Ovary (tissue), 3 donors: ENCODE data around the gene STK39.

Source experiments
- EP300 ChIP-seq: sonication (generic); formaldehyde crosslinking; IDR thresholded peaks from one replicate; pipeline ENCODE4 v1.6.1; 2017; ENCODE audit warnings: antibody characterized with exemption
- POLR2A ChIP-seq: fragments of 450-650 bp; IDR thresholded peaks from one replicate; pipeline ENCODE4 v1.6.1; 2017; ENCODE audit warnings: antibody characterized with exemption, mild to moderate bottlenecking, moderate library complexity
- TF ChIP-seq, protein P1 (sequence below), 3 donors: fragments of 450-650 bp in 2 of 3; fragments of 200-600 bp in 1 of 3; IDR thresholded peaks; one replicate each; pipeline versions ENCODE4 v1.5.1 to v1.8.0; 2016 to 2022; ENCODE audit warnings: antibody characterized with exemption in 3 of 3, mild to moderate bottlenecking in 1 of 3
- donor health status: DM: no; HTN: no; CAD: no.

DNA sequence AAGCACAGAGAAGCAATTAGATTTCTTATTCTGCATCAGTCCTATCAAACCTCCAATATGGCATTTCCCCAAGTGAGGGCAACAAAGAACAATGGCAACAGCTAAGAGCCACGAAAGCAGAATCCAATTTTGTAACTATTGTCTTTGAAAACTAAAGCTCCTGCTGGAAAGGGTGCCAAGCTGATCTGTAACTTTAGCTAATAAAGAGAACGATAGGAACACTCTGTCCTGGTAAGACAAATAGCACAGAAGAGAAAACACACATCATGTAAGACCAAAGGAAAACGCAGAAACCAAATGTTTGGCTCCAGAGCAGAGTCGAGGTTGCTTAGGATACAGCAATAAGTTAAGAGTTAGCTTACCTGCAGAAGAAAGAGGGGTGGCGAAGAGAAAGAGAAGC lies 160.5 kb downstream of the STK39 start:
- TF ChIP-seq, protein P1, sequence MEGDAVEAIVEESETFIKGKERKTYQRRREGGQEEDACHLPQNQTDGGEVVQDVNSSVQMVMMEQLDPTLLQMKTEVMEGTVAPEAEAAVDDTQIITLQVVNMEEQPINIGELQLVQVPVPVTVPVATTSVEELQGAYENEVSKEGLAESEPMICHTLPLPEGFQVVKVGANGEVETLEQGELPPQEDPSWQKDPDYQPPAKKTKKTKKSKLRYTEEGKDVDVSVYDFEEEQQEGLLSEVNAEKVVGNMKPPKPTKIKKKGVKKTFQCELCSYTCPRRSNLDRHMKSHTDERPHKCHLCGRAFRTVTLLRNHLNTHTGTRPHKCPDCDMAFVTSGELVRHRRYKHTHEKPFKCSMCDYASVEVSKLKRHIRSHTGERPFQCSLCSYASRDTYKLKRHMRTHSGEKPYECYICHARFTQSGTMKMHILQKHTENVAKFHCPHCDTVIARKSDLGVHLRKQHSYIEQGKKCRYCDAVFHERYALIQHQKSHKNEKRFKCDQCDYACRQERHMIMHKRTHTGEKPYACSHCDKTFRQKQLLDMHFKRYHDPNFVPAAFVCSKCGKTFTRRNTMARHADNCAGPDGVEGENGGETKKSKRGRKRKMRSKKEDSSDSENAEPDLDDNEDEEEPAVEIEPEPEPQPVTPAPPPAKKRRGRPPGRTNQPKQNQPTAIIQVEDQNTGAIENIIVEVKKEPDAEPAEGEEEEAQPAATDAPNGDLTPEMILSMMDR (IDR thresholded peaks at IDR 0.05): no peak
- TF ChIP-seq POLR2A (no peak), EP300 (no peak)
